ENCODE measurements around the gene HYOU1.
"Not testable (repeated sequence)": the region's sequence is repeated elsewhere in the genome, so short reads cannot be mapped to it uniquely, and the experiment has no call there.

HYOU1 gene

GRCh38 chr11:119084663-119085436 is 27.8 kb upstream of the HYOU1 start, which contains the start of gene HMBS:
Gene HMBS (plus strand): TSS chr11:119084881. CDS start chr11:119085034, 153 bp downstream.
- DNase-seq = peak; percentile 93 to 94

GRCh38 chr11:119081682-119082260 is 24.8 kb upstream of the HYOU1 start:
- no peak for DNase-seq

GRCh38 chr11:119078675-119079420 is 21.8 kb upstream of the HYOU1 start:
- no peak for DNase-seq

- DNase-seq = no peak
Measured at GRCh38 chr11:119077839-119078238, 20.8 kb upstream of the HYOU1 start.

GRCh38 chr11:119067371-119068222 is 10.6 kb upstream of the HYOU1 start, which contains the start of gene VPS11:
Gene VPS11 (plus strand): TSS chr11:119067818. CDS start chr11:119067824, 6 bp downstream.
- peak; percentile 97 for DNase-seq

GRCh38 chr11:119065369-119065768 is 8.4 kb upstream of the HYOU1 start:
- peak; percentile 60 to 68 for DNase-seq

GRCh38 chr11:119062779-119063178 is 5.8 kb upstream of the HYOU1 start:
- DNase-seq = no peak

GRCh38 chr11:119061256-119061655 is 4.3 kb upstream of the HYOU1 start:
- DNase-seq = no peak

- not testable (repeated sequence) for DNase-seq
Measured at GRCh38 chr11:119059128-119059527, 2.1 kb upstream of the HYOU1 start.

GRCh38 chr11:119056421-119056999 is 495 bp downstream of the HYOU1 start:
- DNase-seq = peak; percentile 58 to 66

- DNase-seq = peak in 1 of 2 donors; percentile 19
Measured at GRCh38 chr11:119055901-119056300, 1.1 kb downstream of the HYOU1 start.

GRCh38 chr11:119054418-119054817 is 2.6 kb downstream of the HYOU1 start:
- no peak for DNase-seq

GRCh38 chr11:119052163-119052814 is 4.7 kb downstream of the HYOU1 start:
- no peak for DNase-seq

GRCh38 chr11:119051440-119052162 is 5.4 kb downstream of the HYOU1 start:
- peak; percentile 20 to 33 for DNase-seq

- DNase-seq = no peak
Measured at GRCh38 chr11:119049081-119049480, 7.9 kb downstream of the HYOU1 start.

- DNase-seq = no peak
Measured at GRCh38 chr11:119048644-119049043, 8.4 kb downstream of the HYOU1 start.

GRCh38 chr11:119047205-119047604 is 9.8 kb downstream of the HYOU1 start:
- DNase-seq = no peak

GRCh38 chr11:119046489-119046888 is 10.5 kb downstream of the HYOU1 start:
- no peak for DNase-seq

GRCh38 chr11:119044708-119045107 is 12.3 kb downstream of the HYOU1 start:
- no peak for DNase-seq

- no peak for DNase-seq
Measured at GRCh38 chr11:119042927-119043326, 14.1 kb downstream of the HYOU1 start.
